HG03571 (cell line): ENCODE measurements around the gene ZBTB1.
"Not testable (repeated sequence)": the region's sequence is repeated elsewhere in the genome, so short reads cannot be mapped to it uniquely, and the experiment has no call there.

ENCODE experiments used
- ATAC-seq: cut with Tn5 transposase; IDR thresholded peaks from one replicate; pipeline ENCODE4 v1.9.1; 2021; ENCODE audit not compliant: unreplicated experiment

The ZBTB1 gene

DNA sequence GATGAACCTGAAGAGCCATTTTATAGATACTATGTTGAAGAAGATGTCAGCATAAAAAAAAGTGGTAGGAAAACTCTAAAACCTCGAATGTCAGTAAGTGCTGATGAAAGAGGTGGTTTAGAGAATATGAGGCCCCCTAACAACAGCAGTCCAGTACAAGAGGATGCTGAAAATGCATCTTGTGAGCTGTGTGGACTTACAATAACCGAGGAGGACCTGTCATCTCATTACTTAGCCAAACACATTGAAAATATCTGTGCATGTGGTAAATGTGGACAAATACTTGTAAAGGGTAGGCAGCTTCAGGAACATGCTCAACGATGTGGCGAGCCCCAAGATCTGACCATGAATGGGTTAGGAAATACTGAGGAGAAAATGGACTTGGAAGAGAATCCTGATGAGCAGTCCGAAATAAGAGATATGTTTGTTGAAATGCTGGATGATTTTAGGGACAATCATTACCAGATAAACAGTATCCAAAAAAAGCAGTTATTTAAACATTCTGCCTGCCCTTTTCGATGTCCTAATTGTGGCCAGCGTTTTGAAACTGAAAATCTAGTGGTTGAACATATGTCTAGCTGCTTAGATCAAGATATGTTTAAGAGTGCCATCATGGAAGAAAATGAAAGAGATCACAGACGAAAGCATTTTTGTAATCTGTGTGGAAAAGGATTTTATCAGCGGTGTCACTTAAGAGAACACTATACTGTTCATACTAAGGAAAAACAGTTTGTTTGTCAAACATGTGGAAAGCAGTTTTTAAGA is 18.2 kb downstream of the ZBTB1 start:
- ATAC-seq: no peak

DNA sequence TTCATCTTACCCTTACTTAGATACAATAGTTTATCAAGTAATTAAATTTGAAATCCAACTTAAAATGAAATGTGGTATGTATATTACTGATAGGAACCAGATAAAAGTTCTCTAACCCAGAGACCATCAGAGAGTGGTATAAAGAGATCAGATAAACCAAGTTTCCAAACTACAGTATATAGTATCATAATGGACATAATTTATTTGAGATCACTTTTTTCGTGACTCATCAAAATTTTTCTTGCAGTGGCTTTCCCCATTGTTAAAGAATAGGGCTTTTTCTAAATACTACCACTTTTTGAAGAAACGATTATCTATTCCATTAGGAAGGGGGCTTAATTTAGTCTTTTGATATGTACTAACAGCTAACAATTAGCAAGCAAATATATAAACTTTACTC is 20.8 kb downstream of the ZBTB1 start:
- no peak for ATAC-seq

GRCh38 chr14:64531567-64531966 is 27.0 kb downstream of the ZBTB1 start:
- no peak for ATAC-seq

DNA sequence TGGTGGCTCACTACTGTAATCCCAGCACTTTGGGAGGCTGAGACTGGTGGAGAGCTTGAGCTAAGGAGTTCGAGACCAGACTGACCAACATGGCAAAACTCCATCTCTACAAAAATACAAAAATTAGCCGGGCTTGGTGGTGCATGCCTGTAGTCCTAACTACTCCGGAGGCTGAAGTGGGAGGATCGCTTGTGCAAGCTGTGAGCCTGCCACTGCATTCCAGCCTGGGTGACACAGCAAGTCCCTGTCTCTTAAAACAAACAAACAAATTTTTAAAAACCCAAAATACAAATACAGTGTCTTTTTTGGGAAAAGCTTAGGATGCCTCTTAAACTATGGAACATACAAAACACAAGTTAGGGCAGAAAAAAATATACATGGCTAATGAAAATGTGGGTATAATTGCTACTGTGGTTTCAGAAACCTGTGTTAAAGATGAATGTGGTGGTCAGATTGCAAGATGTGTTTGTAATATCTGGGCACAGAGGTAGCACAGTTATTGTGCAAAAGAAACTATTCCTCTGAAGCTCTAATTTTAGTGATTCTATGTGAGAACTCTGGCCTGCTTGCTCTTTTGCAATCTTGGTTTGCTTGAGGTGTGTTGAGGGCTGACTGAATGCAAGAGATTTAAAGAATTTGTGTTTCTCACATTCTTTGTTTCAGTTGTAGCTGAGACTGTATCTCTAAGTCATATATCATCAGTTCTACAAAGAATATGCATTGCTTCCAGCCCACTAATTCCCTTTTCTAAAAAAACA is 32.1 kb downstream of the ZBTB1 start:
- no peak for ATAC-seq

DNA sequence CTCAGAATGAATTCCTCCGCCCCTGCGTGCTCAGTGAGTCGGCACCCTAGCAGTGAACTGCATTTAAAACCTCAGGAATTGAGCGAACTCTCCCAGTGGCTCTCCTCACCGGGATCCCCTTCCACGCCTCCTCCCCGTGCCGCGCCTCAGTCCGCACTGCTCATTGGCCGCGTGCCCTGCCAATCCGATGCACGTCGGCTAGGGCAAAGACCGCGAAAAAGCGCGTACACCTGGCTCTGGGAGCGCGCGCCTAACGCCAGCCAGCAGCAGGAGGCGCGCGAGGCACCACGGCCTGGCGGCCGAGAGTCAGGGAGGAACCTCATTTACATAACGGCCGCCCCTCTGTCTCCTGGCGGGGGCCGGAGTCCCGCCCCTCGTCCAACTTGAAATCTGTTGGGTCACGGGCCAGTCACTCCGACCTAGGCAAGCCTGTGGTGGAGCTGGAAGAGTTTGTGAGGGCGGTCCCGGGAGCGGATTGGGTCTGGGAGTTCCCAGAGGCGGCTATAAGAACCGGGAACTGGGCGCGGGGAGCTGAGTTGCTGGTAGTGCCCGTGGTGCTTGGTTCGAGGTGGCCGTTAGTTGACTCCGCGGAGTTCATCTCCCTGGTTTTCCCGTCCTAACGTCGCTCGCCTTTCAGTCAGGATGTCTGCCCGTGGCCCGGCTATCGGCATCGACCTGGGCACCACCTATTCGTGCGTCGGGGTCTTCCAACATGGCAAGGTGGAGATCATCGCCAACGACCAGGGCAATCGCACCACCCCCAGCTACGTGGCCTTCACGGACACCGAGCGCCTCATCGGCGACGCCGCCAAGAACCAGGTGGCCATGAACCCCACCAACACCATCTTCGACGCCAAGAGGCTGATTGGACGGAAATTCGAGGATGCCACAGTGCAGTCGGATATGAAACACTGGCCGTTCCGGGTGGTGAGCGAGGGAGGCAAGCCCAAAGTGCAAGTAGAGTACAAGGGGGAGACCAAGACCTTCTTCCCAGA is 35.9 kb downstream of the ZBTB1 start, which contains the start of gene HSPA2:
Gene HSPA2 (plus strand): TSS at position 534 of the 995 bp plus-strand sequence. CDS start 109 bp downstream, at position 643.
- ATAC-seq: peak; percentile 92

DNA sequence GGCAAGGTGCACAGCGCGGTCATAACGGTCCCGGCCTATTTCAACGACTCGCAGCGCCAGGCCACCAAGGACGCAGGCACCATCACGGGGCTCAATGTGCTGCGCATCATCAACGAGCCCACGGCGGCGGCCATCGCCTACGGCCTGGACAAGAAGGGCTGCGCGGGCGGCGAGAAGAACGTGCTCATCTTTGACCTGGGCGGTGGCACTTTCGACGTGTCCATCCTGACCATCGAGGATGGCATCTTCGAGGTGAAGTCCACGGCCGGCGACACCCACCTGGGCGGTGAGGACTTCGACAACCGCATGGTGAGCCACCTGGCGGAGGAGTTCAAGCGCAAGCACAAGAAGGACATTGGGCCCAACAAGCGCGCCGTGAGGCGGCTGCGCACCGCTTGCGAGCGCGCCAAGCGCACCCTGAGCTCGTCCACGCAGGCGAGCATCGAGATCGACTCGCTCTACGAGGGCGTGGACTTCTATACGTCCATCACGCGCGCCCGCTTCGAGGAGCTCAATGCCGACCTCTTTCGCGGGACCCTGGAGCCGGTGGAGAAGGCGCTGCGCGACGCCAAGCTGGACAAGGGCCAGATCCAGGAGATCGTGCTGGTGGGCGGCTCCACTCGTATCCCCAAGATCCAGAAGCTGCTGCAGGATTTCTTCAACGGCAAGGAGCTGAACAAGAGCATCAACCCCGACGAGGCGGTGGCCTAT is 36.8 kb downstream of the ZBTB1 start:
- ATAC-seq: no peak

GRCh38 chr14:64541972-64542835 is 37.6 kb downstream of the ZBTB1 start:
- no peak for ATAC-seq

DNA sequence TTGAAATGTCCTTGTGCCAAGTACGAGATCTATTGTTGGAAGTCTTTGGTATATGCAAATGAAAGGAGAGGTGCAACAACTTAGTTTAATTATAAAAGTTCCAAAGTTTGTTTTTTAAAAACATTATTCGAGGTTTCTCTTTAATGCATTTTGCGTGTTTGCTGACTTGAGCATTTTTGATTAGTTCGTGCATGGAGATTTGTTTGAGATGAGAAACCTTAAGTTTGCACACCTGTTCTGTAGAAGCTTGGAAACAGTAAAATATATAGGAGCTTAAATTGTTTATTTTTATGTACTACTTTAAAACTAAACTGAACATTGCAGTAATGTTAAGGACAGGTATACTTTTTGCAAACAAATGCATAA is 38.2 kb downstream of the ZBTB1 start:
- ATAC-seq: no peak

GRCh38 chr14:64544607-64545312 is 40.2 kb downstream of the ZBTB1 start:
- ATAC-seq: no peak

DNA sequence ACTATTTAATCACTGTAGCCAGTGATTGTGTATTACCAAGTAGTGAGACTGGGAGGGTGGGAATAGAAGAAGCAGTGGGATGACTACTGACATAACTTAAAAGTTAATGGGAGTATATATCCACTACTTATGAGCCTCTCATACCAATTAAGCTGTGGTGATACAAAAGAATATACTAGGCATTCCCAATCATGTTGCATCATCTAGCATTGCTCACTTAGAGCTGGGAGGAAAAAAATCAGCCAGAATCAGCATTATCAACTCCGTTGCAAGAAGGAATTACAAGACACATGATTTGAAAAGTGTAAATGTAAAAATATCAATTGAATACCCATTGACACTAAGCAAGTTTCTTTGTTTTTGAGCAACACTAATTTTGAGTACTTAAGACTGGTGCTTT is 44.4 kb downstream of the ZBTB1 start:
- ATAC-seq: no peak

DNA sequence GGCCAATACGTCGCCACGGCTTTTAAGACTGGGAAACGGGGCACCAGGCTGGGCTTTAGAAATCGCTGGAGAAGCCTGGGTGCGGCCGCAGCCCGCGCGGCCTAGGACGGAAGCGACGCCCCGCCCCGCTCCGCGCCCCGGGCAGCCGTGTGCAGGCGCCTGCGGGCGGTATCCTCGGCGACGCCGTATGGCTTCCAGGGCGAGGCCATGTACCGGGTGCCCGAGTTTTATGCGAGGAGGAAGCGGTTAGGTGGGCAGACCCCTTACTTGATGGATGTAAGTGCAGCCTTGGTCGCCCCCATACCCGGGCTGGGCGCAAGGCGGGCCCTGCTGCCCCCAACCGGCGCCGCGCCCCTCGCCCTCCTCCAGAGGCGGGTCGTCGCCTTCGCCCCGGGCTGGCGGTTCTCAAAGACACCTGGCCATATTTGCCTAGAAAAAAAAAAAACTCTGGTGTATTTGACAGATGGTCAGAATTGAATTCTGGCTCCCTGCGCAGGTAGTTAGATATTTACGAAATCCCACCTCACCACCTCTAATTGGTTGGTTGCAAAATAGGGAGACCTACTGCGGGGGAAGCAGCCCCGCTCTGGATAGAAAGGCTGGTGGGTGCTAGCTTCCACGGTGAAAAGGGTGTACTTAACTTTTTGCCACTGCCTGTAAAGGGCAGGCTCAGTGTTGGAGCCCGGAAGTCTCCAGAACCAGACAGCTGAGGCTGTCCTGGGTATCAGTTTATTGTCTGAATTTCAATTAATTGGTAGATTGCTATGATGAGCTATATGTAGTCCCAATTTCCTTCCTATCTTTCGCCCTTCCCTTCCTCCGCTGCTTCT is 45.4 kb downstream of the ZBTB1 start, which contains the start of gene PPP1R36:
Gene PPP1R36 (plus strand): TSS at position 171 of the 830 bp plus-strand sequence. CDS start 37 bp downstream, at position 208.
- ATAC-seq: no peak

- ATAC-seq: no peak
Measured at GRCh38 chr14:64550621-64551333, 46.2 kb downstream of the ZBTB1 start.

- no peak for ATAC-seq
Measured at GRCh38 chr14:64554556-64554955, 50.0 kb downstream of the ZBTB1 start.

DNA sequence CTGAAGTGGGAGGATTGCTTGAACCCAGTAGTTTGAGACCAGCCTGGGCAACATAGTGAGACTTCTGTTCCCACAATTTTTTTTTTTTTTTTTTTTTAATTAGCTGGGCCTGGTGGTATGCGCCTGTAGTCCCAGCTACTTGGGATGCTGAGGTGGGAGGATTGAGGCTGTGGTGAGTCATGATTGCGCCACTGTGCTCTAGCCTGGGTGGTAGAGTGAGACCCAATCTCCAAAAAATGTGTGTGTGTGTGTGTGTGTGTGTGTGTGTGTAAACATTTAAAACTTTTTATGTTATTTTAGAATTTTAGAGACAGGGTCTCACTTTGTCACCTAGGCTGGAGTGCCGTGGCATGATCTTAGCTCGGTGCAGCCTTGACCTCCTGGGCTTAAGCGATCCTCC is 52.0 kb downstream of the ZBTB1 start:
- ATAC-seq: no peak

DNA sequence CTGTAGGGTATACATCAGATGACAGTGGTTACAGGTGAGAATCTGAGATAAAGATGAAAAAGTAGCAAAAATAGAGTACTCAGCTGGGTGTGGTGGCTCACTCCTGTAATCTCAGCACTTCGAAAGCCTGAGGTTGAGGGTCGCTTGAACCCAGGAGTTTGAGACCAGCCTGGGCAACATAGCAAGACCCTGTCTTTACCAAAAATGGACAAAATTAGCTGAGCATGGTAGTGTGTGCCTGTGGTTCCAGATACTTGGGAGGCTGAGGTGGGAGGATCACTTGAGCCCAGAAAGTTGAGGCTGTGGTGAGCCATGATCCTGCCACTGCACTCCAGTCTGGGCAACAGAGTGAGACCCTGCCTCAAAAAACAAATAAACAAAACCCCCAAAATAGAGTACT is 53.6 kb downstream of the ZBTB1 start:
- ATAC-seq: not testable (repeated sequence)

DNA sequence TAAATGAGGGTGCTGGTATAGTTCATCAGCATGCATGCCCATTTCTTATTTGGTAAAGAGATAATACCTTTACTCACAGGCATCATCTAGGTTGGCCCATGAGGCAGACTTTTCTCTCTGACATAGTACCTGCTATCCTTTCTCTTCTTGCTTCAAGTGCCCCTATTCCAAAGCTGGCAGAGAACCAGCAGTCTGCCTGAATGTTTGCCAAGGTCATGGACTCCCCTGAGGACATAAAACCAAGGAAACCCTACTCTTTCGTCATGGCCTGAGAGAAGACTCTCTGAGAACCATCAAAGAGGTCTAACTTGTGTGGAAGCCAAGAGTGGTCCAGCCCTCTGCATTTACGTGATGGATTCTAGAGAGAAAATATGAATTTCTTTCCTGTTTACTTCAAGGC is 57.1 kb downstream of the ZBTB1 start:
- ATAC-seq: no peak

DNA sequence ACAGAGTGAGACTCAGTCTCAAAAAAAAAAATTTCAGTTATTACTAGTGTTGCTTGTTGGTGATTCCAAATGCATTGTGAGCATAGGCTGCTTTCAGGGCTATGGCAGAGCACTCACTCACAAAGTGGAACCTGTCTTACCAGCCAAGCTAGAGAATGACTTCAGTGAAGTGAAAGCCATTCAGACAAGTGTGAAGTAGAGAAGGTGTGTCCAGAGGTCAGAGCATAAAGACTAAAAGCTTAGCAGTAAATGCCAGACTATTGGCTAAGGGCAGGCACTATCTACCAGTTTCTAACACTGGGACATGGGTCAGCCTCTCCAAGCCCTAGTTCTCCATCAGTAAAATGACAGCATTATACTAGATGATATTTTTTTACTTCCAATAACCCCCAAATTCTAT is 57.9 kb downstream of the ZBTB1 start:
- ATAC-seq: no peak
